Effector CD4-positive, alpha-beta T cell (primary cell): ENCODE data around the gene SLC6A6.

ENCODE experiments used
- DNase-seq: peaks from one replicate; pipeline ENCODE4 v3.0.0-alpha.2; 2020

The SLC6A6 gene

GRCh38 chr3:14438929-14439328, 36.5 kb downstream of the SLC6A6 start:
- no peak for DNase-seq

GRCh38 chr3:14439501-14440167, 37.2 kb downstream of the SLC6A6 start:
- DNase-seq = no peak

- DNase-seq = no peak
These were observed 37.7 kb downstream of the SLC6A6 start for GRCh38 chr3:14440168-14440518.

- DNase-seq = no peak
These were observed 38.3 kb downstream of the SLC6A6 start for GRCh38 chr3:14440531-14441239.

- no peak for DNase-seq
These were observed 39.0 kb downstream of the SLC6A6 start for GRCh38 chr3:14441240-14441919.

GRCh38 chr3:14441920-14442300, 39.5 kb downstream of the SLC6A6 start:
- DNase-seq = no peak

GRCh38 chr3:14444380-14444779, 42.0 kb downstream of the SLC6A6 start:
- no peak for DNase-seq

GRCh38 chr3:14445773-14446172, 43.4 kb downstream of the SLC6A6 start:
- no peak for DNase-seq

GRCh38 chr3:14446988-14447570, 44.7 kb downstream of the SLC6A6 start:
- no peak for DNase-seq

GRCh38 chr3:14448063-14448462, 45.7 kb downstream of the SLC6A6 start:
- no peak for DNase-seq

GRCh38 chr3:14448756-14449727, 46.6 kb downstream of the SLC6A6 start:
- DNase-seq = no peak

- no peak for DNase-seq
These were observed 48.1 kb downstream of the SLC6A6 start for GRCh38 chr3:14450506-14450905.

GRCh38 chr3:14450922-14451606, 48.7 kb downstream of the SLC6A6 start:
- DNase-seq = no peak

- no peak for DNase-seq
These were observed 49.7 kb downstream of the SLC6A6 start for GRCh38 chr3:14451844-14452739.

- DNase-seq = no peak
These were observed 50.6 kb downstream of the SLC6A6 start for GRCh38 chr3:14452740-14453710.

- no peak for DNase-seq
These were observed 51.7 kb downstream of the SLC6A6 start for GRCh38 chr3:14453876-14454638.

- DNase-seq = no peak
These were observed 52.4 kb downstream of the SLC6A6 start for GRCh38 chr3:14454639-14455310.
